HG02938 (cell line): ENCODE results near the gene NR4A1.
A peak's percentile ranks its signal among the peaks of the same experiment; 100 is the strongest.

Experiments used
- ATAC-seq: cut with Tn5 transposase; IDR thresholded peaks from one replicate; pipeline ENCODE4 v1.9.1; 2021; ENCODE audit warnings: mild to moderate bottlenecking, moderate library complexity; ENCODE audit not compliant: unreplicated experiment

The NR4A1 gene

GRCh38 chr12:52074971-52075724 is 23.9 kb downstream of the NR4A1 start:
- ATAC-seq, result no peak

- no peak for ATAC-seq
Measured at GRCh38 chr12:52076811-52077210, 25.6 kb downstream of the NR4A1 start.

- ATAC-seq, result no peak
Measured at GRCh38 chr12:52078276-52078675, 27.0 kb downstream of the NR4A1 start.

- ATAC-seq, result no peak
Measured at GRCh38 chr12:52079576-52080402, 28.5 kb downstream of the NR4A1 start, which contains the start of gene SMIM41. SMIM41 (plus strand) TSS chr12:52079704; CDS start chr12:52079780, 76 bp downstream.

GRCh38 chr12:52080403-52081251 is 29.4 kb downstream of the NR4A1 start:
- ATAC-seq, result no peak

- no peak for ATAC-seq
Measured at GRCh38 chr12:52081263-52081733, 30.1 kb downstream of the NR4A1 start.

- no peak for ATAC-seq
Measured at GRCh38 chr12:52082026-52082668, 30.9 kb downstream of the NR4A1 start.

- ATAC-seq, result no peak
Measured at GRCh38 chr12:52082669-52082987, 31.4 kb downstream of the NR4A1 start.

- no peak for ATAC-seq
Measured at GRCh38 chr12:52082988-52083637, 31.9 kb downstream of the NR4A1 start.

GRCh38 chr12:52083638-52083996 is 32.4 kb downstream of the NR4A1 start:
- ATAC-seq, result no peak

GRCh38 chr12:52084491-52085231 is 33.4 kb downstream of the NR4A1 start:
- ATAC-seq, result no peak

- no peak for ATAC-seq
Measured at GRCh38 chr12:52085682-52086180, 34.5 kb downstream of the NR4A1 start.

GRCh38 chr12:52086366-52086765 is 35.1 kb downstream of the NR4A1 start:
- ATAC-seq, result no peak

- ATAC-seq, result no peak
Measured at GRCh38 chr12:52086944-52087835, 35.9 kb downstream of the NR4A1 start.

- ATAC-seq, result peak; percentile 68
Measured at GRCh38 chr12:52087961-52088820, 36.9 kb downstream of the NR4A1 start.

GRCh38 chr12:52089491-52089890 is 38.2 kb downstream of the NR4A1 start:
- ATAC-seq, result no peak

GRCh38 chr12:52090291-52090690 is 39.0 kb downstream of the NR4A1 start:
- no peak for ATAC-seq
